ENCODE data around the gene TRIP13.

DNA sequence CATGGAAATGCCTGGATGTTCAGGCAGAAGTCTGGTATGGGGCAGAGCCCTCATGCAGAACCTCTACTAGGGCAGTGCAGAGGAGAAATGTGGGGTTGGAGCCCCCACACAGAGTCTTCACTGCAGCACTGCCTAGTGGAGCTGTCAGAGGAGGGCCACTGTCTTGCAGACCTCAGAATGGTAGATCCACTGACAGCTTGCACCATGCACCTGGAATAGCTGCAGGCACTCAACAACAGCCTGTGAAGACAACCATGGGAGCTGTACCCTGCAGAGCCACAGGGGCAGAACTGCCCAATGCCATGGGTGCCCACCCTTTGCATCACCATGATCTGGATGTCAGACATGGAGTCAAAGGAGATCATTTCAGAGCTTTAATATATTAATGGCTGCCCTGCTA lies 36.9 kb downstream of the TRIP13 start:
- no peak for TF ChIP-seq POLR2A (IDR thresholded peaks at IDR 0.05)
- TF ChIP-seq, protein P1, sequence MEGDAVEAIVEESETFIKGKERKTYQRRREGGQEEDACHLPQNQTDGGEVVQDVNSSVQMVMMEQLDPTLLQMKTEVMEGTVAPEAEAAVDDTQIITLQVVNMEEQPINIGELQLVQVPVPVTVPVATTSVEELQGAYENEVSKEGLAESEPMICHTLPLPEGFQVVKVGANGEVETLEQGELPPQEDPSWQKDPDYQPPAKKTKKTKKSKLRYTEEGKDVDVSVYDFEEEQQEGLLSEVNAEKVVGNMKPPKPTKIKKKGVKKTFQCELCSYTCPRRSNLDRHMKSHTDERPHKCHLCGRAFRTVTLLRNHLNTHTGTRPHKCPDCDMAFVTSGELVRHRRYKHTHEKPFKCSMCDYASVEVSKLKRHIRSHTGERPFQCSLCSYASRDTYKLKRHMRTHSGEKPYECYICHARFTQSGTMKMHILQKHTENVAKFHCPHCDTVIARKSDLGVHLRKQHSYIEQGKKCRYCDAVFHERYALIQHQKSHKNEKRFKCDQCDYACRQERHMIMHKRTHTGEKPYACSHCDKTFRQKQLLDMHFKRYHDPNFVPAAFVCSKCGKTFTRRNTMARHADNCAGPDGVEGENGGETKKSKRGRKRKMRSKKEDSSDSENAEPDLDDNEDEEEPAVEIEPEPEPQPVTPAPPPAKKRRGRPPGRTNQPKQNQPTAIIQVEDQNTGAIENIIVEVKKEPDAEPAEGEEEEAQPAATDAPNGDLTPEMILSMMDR (IDR thresholded peaks at IDR 0.05): no peak

All from Peyer's patch (tissue), 4 donors.